ENCODE results near the gene ENPP3. TPM values are rescaled to one million over a fixed set of nuclear protein-coding genes. Genes with fewer than 3 reads are reported as not detected.

The ENPP3 gene
- total RNA-seq, 1 experiment from 2014 or later, result 0.15 TPM

GRCh38 chr6:131739136-131739535 is 102.0 kb downstream of the ENPP3 start:
- Histone ChIP-seq H4K91ac (ENCODE audit: insufficient read length, low read depth, low read length) (no peak overlapping the region), H3K56ac (ENCODE audit: insufficient read length, low read depth, low read length) (no peak overlapping the region), H2AK5ac (ENCODE audit: insufficient read length, low read length) (no peak overlapping the region), H3K23me2 (ENCODE audit: insufficient read length, low read depth, low read length, poor library complexity, severe bottlenecking) (no peaks in the 10 kb centered on the region), H3K9me3 (ENCODE audit: control insufficient read depth, low read depth, low read length) (no peaks in the 10 kb centered on the region), H3K14ac (ENCODE audit: insufficient read depth, low read length) (no peak overlapping the region), H2BK20ac (ENCODE audit: low read depth, low read length, poor library complexity, severe bottlenecking) (no peak overlapping the region), H2BK120ac (ENCODE audit: low read depth, low read length, poor library complexity, severe bottlenecking) (no peak overlapping the region), H3K4me1 (ENCODE audit: insufficient read depth, low read length) (0 out of 2 replicates have a peak, but pooled peaks cover under 1% of the 10 kb centered on the region), H4K20me1 (ENCODE audit: control insufficient read depth, insufficient read depth, insufficient read length) (no peaks in the 10 kb centered on the region), H4K8ac (replicated peaks; ENCODE audit: insufficient read length, low read depth, low read length) (no peak overlapping the region), H3K27me3 (ENCODE audit: insufficient read depth, low read length) (no peaks in the 10 kb centered on the region), H3K4ac (ENCODE audit: low read depth, low read length) (no peak overlapping the region), H4K5ac (ENCODE audit: insufficient read length, low read depth, low read length) (no peak overlapping the region), H3K18ac (ENCODE audit: insufficient read length, low read depth, low read length) (no peak overlapping the region), H3T11ph (ENCODE audit: low read length) (no peak overlapping the region), H2BK5ac (ENCODE audit: insufficient read length, low read length) (no peak overlapping the region), H3K9ac (ENCODE audit: extremely low read depth, insufficient read length, low read length) (no peak overlapping the region), H2BK15ac (ENCODE audit: low read depth, low read length) (no peak overlapping the region), H2BK12ac (ENCODE audit: insufficient read length, low read depth, low read length) (no peak overlapping the region), H3K27ac (ENCODE audit: insufficient read length, low read depth, low read length) (no peak overlapping the region), H3K23ac (ENCODE audit: insufficient read length, low read depth, low read length) (no peak overlapping the region), H3K79me1 (ENCODE audit: insufficient read depth, low read depth, low read length, poor library complexity, severe bottlenecking) (no peaks in the 10 kb centered on the region), H3K4me2 (ENCODE audit: insufficient read depth, insufficient read length, low read length) (no peak overlapping the region), H2AFZ (ENCODE audit: low read length) (no peak overlapping the region), H3K79me2 (ENCODE audit: insufficient read depth, low read length) (no peaks in the 10 kb centered on the region)
- no peak overlapping the region for H3K4me3 Mint-ChIP-seq
- no peaks in the 10 kb centered on the region for H3K9me3 Mint-ChIP-seq
- H3K27me3 Mint-ChIP-seq (ENCODE audit: low read depth), result peaks cover 4% of the 10 kb centered on the region; the same call in 1 of the 2 replicates
- TF ChIP-seq CTCF (conservative IDR thresholded peaks at IDR 0.05), result no peak
- no peak for DNase-seq
- H3K36me3 Mint-ChIP-seq (ENCODE audit: insufficient read depth in 1 of 3, low read depth in 3 of 3), result no peaks in the 10 kb centered on the region
- H3K4me1 Mint-ChIP-seq, result peaks cover 2 to 3% of the 10 kb centered on the region in 2 experiments
- WGBS (ENCODE audit: extremely low coverage, insufficient read length, low lambda C conversion rate), result no CpG with 5 or more reads among the region's 5 CpGs
- no peak overlapping the region for H3K27ac Mint-ChIP-seq

Data from H9 (cell line).